Mucosa of stomach (tissue), 1 donor: ENCODE data around the gene INPP4B.

Source experiments
- H3K27me3 ChIP-seq: one replicate; pipeline ENCODE4 v1.7.0; 2013; ENCODE audit warnings: mild to moderate bottlenecking, low read length; ENCODE audit not compliant: control insufficient read depth, insufficient read depth
- H3K36me3 ChIP-seq: one replicate; pipeline ENCODE4 v1.7.0; 2013; ENCODE audit warnings: low read length; ENCODE audit not compliant: control insufficient read depth, insufficient read depth
- H3K4me1 ChIP-seq: one replicate; pipeline ENCODE4 v1.7.0; 2013; ENCODE audit warnings: mild to moderate bottlenecking, low read length; ENCODE audit not compliant: control insufficient read depth, insufficient read depth
- H3K4me3 ChIP-seq: one replicate; pipeline ENCODE4 v1.7.0; 2013; ENCODE audit warnings: low read length
- H3K9ac ChIP-seq: one replicate; pipeline ENCODE4 v1.7.0; 2013; ENCODE audit warnings: mild to moderate bottlenecking, low read length, moderate library complexity
- H3K9me3 ChIP-seq: one replicate; pipeline ENCODE4 v1.7.0; 2013; ENCODE audit warnings: mild to moderate bottlenecking, low read length, moderate library complexity; ENCODE audit not compliant: control insufficient read depth
- donor health status: Pancreatic carcinoma.

Gene INPP4B

DNA sequence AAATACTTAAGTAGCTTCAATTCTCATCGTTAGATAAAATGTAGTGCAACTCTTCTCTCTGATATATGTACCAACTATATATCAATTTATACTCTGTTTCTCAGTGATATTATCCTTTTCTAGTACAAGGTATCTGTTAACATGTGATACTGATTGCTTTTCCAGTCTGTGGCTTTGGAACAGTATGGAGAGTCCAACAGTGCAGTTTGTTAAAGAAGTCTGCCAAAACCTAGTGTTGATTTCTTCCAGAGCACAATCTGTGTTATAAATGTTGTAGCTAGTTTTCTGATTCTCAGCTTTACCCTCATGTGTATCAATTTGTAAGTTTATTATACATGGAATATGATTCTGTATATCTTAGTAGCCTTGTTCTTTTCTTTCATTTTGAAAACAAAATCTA, 744.7 kb downstream of the INPP4B start:
- Histone ChIP-seq H3K9ac (no peak overlapping the region), H3K4me3 (no peak overlapping the region), H3K9me3 (no peaks in the 10 kb centered on the region), H3K36me3 (no peaks in the 10 kb centered on the region), H3K4me1 (no peaks in the 10 kb centered on the region), H3K27me3 (no peaks in the 10 kb centered on the region)

DNA sequence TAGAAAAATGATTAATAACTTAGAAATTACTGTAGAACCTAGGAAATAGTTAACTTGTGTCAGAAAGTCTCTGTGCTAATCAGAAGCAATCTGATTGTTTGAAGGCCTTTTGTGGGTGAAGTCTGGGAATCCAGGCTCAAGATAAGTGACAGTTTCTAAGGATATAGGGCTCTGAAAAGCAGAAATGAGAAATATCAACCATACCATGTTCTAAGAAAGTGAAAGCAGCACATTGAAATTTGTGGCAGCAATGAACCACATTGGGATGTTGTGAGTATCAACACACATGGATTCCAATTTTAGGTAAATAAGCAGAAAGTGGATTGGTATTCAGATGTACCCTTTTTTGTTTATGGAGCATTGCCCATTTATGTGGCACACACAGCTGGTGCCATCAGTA, 745.2 kb downstream of the INPP4B start:
- H3K4me1 ChIP-seq, result no peaks in the 10 kb centered on the region
- no peaks in the 10 kb centered on the region for H3K36me3 ChIP-seq
- no peaks in the 10 kb centered on the region for H3K9me3 ChIP-seq
- no peak overlapping the region for H3K9ac ChIP-seq
- no peak overlapping the region for H3K4me3 ChIP-seq
- H3K27me3 ChIP-seq, result no peaks in the 10 kb centered on the region

DNA sequence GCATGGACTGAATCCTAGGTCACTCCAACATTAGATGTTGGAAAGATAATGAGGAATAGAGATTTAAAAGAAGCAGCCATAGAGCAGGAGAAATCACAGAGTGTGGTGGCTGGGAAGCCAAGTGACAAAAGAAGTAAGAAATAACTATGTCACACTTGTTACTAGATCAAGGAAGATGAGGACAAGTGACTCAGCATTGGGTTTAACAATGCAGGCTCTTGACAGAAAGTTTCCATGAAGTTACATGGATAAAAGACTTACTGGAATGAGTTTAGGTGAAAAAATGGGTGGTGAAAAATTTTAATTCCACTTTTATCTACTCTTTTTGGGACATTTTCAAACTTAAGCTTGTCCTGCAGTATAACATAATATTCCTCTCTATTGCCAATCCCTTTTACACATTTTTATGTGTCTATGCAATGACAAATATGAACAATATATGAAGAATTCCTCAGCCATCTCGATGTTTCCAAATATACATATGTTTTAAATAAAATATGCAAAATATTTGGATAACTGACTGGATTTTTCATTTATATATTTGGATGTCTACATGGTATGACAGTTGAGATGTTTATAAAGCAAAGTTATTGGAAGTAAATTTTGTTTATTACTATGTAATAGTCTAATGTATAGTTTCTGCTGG, 747.1 kb downstream of the INPP4B start:
- Histone ChIP-seq H3K36me3 (no peaks in the 10 kb centered on the region), H3K9me3 (no peaks in the 10 kb centered on the region), H3K9ac (no peak overlapping the region), H3K4me3 (no peak overlapping the region), H3K4me1 (no peaks in the 10 kb centered on the region), H3K27me3 (no peaks in the 10 kb centered on the region)

DNA sequence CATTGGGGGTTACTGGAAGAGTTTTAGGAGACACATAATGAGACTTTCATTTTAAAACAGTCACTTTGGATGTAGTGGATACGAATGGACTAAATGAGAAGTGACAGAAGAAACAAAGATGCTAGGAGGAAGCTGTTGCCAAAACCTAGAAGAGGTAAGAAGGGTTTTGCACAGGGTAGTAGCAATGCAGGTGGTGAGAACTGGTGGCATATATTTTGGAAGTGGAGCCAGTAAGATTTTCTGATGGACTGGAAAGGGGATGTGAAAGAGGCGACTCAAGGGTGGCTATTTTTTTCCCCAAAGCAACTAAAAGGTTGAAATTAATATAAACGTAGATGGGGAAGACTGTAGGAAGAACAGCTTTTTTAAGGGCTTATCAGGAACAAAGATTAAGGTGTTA, 747.7 kb downstream of the INPP4B start:
- Histone ChIP-seq H3K9me3 (no peaks in the 10 kb centered on the region), H3K4me3 (no peak overlapping the region), H3K27me3 (no peaks in the 10 kb centered on the region), H3K36me3 (no peaks in the 10 kb centered on the region), H3K4me1 (no peaks in the 10 kb centered on the region), H3K9ac (no peak overlapping the region)

DNA sequence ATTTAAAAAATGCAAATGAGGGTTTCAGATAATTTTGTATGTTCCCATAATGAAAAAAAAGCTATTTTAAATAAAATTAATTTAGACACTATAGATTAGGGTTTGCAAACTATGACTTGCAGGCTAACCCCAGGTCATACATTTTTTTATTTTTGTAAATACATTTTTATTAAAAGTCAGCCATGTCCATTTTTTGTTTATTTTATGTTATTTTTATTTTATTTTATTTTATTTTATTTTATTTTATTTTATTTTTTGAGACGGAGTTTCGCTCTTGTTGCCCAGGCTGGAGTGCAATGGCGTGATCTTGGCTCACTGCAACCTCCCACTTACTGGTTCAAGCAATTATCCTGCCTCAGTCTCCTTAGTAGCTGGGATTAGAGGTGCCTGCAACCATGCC, 749.1 kb downstream of the INPP4B start:
- H3K9ac ChIP-seq, result no peak overlapping the region
- H3K4me3 ChIP-seq, result no peak overlapping the region
- no peaks in the 10 kb centered on the region for H3K4me1 ChIP-seq
- no peaks in the 10 kb centered on the region for H3K27me3 ChIP-seq
- no peaks in the 10 kb centered on the region for H3K9me3 ChIP-seq
- H3K36me3 ChIP-seq, result no peaks in the 10 kb centered on the region

DNA sequence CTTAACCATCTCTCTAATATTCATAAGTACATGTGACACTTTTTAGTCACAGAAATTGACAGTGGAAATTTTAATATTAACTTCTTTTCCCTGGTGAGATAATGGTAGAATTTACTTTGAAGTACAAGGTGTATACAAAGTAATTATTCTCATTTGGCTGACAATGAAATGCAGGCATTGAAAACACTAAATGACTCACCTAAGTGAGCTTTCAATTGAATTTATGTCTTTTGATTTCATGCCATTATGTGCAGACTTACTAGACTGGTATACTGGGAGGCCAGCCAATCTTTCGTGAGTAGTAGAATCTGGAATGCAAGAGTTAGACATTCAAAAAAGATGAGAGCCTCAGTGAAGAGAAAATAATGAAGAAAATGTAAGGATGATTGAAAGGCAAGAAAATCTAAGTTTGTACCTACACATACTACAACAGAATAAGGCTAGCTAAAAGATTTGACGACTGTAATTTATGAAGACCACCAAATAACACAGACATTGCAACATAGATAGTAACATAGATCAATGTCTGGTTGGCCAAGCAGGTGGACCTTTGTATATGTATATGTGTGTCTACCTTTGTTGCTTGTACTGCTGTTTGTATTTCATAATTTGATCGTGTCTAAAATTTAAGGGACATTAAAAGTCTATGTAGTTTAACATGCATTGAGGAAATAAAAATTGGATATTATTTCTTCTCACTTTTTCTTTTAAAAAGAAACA, 750.1 kb downstream of the INPP4B start:
- no peak overlapping the region for H3K4me3 ChIP-seq
- H3K27me3 ChIP-seq, result no peaks in the 10 kb centered on the region
- H3K9ac ChIP-seq, result no peak overlapping the region
- no peaks in the 10 kb centered on the region for H3K4me1 ChIP-seq
- no peaks in the 10 kb centered on the region for H3K36me3 ChIP-seq
- H3K9me3 ChIP-seq, result no peaks in the 10 kb centered on the region

DNA sequence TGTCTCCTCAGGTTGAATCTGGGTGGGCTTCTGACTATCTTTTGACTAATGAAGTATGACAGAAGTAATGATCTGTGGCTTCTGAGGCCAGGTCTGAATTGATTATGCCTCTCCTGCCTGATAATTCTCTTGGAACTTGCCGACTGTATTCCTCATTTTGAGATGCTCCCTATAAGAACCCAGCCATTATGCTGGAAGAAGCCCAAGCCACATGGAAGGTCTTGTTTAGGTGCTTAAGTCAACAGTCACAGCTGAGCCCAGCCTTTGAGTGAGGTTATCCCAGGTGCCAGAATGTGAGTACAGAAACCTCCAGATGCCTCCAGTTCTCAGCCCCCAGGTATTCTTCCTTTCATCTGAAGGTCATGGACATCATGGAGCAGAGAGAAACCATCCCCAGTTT, 753.2 kb downstream of the INPP4B start:
- Histone ChIP-seq H3K4me1 (no peaks in the 10 kb centered on the region), H3K27me3 (no peaks in the 10 kb centered on the region), H3K4me3 (no peak overlapping the region), H3K36me3 (no peaks in the 10 kb centered on the region), H3K9me3 (no peaks in the 10 kb centered on the region), H3K9ac (no peak overlapping the region)

DNA sequence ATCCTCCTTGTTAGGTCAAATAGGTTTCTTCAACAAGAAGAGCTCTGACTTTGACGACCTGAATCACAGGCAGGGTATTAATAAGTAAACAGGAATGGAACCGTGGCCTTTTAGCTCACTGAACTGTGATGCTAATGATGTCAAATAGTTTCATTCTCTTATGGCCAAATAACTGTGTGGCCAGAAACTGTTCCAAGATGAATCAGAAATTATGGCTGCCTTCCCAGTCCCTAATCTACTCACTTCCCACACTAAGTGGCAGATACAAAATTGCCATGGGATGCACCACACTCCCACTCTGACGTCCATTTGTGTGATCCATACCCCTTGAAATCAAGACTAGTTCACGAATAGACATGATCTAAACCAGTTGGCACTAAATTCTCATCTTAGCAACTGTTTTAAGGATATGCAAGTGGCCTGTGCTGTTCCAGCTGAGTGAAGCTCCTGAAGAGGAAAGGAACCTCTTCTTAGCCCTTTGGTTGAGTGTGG, 754.4 kb downstream of the INPP4B start:
- Histone ChIP-seq H3K9me3 (no peaks in the 10 kb centered on the region), H3K9ac (no peak overlapping the region), H3K27me3 (no peaks in the 10 kb centered on the region), H3K4me1 (no peaks in the 10 kb centered on the region), H3K36me3 (no peaks in the 10 kb centered on the region), H3K4me3 (no peak overlapping the region)

DNA sequence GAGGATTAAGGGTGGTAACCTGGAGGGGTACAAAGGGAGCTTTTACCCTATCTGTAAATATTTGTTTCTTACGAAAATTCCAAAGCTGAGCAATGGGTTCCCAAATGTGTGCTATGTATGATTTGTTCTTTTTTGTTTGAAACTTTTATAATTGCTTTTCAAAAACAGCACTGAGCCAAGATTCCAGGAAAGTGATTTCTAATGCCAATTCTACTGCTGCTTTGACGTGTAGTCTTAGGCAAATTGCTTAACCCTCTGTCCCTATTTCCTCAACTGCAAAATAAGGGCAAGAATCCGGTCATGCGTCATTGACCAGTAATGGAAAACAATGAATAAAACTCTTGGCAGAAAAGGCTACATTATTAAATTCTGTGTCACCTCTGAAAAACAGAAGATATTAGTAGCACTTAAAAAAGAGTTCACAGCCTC, 755.0 kb downstream of the INPP4B start:
- H3K36me3 ChIP-seq, result no peaks in the 10 kb centered on the region
- no peaks in the 10 kb centered on the region for H3K27me3 ChIP-seq
- H3K4me1 ChIP-seq, result no peaks in the 10 kb centered on the region
- H3K9ac ChIP-seq, result no peak overlapping the region
- H3K9me3 ChIP-seq, result no peaks in the 10 kb centered on the region
- H3K4me3 ChIP-seq, result no peak overlapping the region

DNA sequence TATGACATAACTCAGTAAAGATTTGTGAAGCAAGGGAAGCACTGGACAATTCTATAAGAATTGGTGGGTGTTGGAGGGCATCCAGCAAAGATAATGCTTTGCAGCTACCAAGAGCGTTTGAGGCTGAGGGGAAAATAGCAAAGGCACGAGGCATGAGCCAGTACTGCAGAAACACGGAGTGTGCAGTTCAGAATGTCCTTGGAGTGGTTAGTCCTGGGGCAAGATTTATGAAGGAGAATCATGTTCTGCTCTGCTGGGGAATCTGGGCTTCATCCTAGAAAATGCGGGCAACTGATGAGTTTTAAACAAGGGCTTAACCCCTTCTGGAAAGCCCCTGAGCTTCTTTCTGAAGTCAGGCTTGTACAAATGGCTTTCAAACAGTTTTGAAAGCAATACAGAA, 757.2 kb downstream of the INPP4B start:
- H3K9ac ChIP-seq, result no peak overlapping the region
- H3K9me3 ChIP-seq, result no peaks in the 10 kb centered on the region
- H3K4me3 ChIP-seq, result no peak overlapping the region
- no peaks in the 10 kb centered on the region for H3K36me3 ChIP-seq
- H3K4me1 ChIP-seq, result no peaks in the 10 kb centered on the region
- no peaks in the 10 kb centered on the region for H3K27me3 ChIP-seq

DNA sequence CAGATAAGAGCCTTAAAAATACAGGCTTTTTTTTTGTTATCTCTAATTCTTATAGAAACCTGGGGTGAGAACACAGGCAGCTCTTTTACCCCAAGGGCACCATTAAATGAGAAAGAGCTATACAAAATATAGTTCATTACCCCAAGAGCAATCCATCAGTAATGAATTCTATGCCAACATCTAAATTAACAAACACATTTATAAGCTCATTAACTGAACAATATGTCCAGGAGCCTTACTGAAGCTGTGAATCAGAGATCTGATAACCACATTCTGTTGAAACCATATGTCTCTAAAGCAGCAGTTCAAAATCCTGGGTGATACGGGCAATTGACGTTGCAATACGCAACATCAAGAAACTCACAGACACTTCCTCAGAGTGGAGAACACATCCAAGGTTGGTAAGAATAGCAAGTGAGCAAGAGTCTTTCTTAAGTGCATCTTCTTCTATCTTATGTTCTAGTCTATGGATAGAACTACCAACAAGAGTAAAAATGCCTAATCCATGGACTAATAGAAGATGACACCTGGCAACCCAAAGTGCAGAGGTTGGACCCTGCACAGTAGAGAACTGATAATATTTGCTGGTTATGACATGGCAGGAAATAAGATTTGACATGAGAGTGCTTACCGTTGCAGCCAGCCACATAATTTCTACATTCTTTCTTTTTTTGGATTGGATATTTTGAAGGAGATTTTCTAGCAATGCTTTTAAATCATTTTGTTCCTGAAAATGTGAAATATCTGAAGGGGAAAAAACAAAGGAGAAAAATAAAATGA, 760.4 kb downstream of the INPP4B start:
- Histone ChIP-seq H3K9me3 (no peaks in the 10 kb centered on the region), H3K4me3 (no peak overlapping the region), H3K4me1 (no peaks in the 10 kb centered on the region), H3K9ac (no peak overlapping the region), H3K36me3 (no peaks in the 10 kb centered on the region), H3K27me3 (no peaks in the 10 kb centered on the region)

DNA sequence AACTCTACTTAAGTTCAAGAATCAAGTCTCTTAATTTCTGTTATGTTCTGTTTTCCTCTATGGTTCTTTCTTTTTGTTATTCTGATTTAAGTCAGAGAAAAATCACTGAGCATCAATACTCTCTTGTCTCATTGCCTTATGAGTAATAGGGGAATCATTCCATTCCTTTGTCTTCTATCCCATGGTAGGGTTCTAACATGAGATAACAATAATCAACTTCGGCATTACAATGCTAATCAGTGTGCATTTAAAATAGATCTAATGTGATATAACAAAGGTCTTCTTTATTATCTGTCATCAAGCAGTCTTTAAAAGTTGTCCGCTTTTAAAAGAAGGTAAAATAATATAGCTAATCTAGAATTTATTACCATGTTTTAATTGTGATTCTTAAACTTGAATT, 762.8 kb downstream of the INPP4B start:
- Histone ChIP-seq H3K9ac (no peak overlapping the region), H3K4me3 (no peak overlapping the region), H3K27me3 (no peaks in the 10 kb centered on the region), H3K9me3 (no peaks in the 10 kb centered on the region), H3K4me1 (no peaks in the 10 kb centered on the region), H3K36me3 (no peaks in the 10 kb centered on the region)
